GM13976 (cell line): ENCODE data around the gene NOS1AP.
A peak's percentile ranks its signal among the peaks of the same experiment; 100 is the strongest.
"Not testable (repeated sequence)": the region's sequence is repeated elsewhere in the genome, so short reads cannot be mapped to it uniquely, and the experiment has no call there.

Source experiments
- DNase-seq: peaks from one replicate; pipeline ENCODE4 v3.0.0; 2012; ENCODE audit warnings: low spot score
- CTCF ChIP-seq: IDR thresholded peaks from 2 replicates; pipeline ENCODE4 v1.5.1; 2012; ENCODE audit warnings: borderline replicate concordance, mild to moderate bottlenecking; ENCODE audit not compliant: insufficient read depth; ENCODE audit errors: extremely low read depth, missing control alignments, control extremely low read depth
- in situ Hi-C: fragments of 300-500 bp; cut with MboI; formaldehyde crosslinking; loops from one replicate; pipeline ENCODE4 v1.12.0; 2022; ENCODE audit warnings: low sequenced_read_pairs, mixed read lengths, inconsistent platforms; ENCODE audit not compliant: unreplicated experiment

NOS1AP gene

DNA sequence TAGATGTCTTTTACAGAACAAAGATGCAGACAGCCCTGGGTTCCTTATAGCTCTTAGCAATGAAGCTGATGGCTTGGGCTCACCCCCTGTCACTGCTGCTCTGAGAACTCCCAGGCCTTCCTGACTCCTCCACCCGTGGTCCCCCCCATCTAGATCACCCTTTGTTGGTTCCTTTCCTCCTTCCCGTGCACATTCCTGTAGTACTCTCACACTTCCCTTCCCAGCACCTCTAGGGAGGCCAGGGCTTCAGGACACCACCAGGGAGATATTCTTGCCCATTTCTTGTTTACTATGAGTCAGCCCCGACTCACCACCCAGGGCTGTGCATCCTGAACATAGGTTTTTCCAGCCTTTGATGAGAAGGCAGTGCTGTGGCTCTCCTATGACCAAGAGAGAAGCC is 14.4 kb upstream of the NOS1AP start:
- TF ChIP-seq CTCF, result no peak
- in situ Hi-C loops, result loop anchor here (10.0 kb wide), 1 partner anchor 220 kb away; no protein-coding TSS in a partner anchor
- no peak for DNase-seq

- DNase-seq, result peak; percentile 59
- TF ChIP-seq CTCF, result peak; percentile 71
- in situ Hi-C loops, result loop anchor here (10.0 kb wide), 1 partner anchor 219 kb away; no protein-coding TSS in a partner anchor
Measured at GRCh38 chr1:162056043-162056442, 13.4 kb upstream of the NOS1AP start.

DNA sequence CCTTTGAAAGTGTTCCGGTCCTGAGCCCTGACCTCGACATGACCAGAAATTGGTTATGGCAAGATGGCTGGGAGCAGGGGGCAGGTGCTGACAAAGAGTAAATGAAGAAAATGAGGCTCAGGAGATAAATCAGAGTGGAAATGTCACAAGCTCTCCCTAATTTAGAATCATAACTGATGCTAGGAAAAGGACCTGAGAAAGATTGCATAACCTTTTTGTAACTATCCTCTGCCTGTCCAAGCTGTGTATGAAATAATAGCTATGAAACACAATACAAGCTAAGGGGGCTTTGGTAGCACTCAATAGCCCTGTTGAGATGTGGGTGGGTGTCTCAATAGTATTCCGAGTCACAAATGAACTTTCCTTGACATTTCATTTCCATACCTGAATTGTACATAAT is 12.9 kb upstream of the NOS1AP start:
- no peak for TF ChIP-seq CTCF
- in situ Hi-C loops, result loop anchor here (10.0 kb wide), 1 partner anchor 218 kb away; no protein-coding TSS in a partner anchor
- DNase-seq, result no peak

DNA sequence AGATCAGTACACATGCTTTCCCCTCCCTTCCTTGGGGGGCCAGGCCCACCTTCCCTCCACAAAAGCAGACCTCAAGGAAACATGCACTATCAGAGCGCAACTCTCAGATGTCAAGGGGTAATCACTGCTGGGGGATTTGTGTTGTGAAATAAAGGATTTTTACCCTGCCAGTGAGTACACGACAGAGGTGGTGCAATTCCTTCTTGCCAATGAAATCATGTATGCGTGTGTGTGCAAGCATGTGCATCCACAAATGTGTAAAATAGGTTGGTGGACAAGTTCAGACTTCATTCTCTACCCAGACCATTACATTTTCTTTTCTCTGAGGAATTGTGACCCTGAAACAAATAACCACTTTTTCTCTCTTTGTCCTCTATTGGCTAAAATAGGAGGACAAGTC is 9.8 kb upstream of the NOS1AP start:
- DNase-seq, result no peak
- in situ Hi-C loops, result loop anchor here (10.0 kb wide), 1 partner anchor 215 kb away; no protein-coding TSS in a partner anchor
- TF ChIP-seq CTCF, result no peak

DNA sequence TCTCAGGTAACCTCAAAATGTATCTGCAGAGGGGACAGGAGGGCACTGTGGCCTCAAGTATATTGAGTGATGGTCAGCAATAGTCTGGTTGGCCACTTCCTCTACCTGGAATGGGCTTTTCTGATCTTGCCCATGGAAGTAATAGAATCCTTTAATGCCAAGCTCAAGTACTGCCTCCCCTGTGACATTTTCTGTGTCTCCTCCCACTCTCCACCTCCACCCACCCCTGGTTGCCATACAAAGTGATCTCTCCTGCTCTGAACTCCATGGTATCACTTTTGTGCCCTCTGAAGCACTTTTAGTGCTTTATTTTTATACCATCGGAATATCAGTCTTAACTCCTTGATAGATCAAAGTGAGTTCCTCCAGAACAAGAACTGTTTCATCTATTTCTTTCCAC is 9.2 kb upstream of the NOS1AP start:
- in situ Hi-C loops, result no loop called here
- TF ChIP-seq CTCF, result no peak
- no peak for DNase-seq

- DNase-seq, result no peak
- TF ChIP-seq CTCF, result no peak
- in situ Hi-C loops, result no loop called here
Measured at GRCh38 chr1:162062542-162063015, 6.9 kb upstream of the NOS1AP start.

DNA sequence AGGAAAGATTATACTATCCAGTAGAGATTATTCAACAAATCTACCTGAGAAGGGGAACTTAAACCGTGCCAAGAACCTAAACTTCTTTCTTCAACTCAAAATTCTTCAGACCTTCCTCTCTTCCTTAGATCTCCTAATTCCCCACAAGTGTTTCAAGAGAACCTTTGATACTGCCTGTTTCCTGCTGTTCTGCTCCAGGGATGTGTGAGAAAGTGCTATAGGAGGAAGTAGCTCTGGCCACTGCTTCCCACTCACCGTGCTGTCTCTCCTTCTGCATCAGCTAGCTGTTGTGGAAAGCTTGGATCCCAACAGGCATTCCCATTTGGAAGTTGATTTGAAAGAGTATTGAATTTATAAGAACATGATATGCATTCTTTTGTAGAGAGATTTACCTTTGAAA is 4.5 kb upstream of the NOS1AP start:
- in situ Hi-C loops, result no loop called here
- no peak for TF ChIP-seq CTCF
- DNase-seq, result no peak

DNA sequence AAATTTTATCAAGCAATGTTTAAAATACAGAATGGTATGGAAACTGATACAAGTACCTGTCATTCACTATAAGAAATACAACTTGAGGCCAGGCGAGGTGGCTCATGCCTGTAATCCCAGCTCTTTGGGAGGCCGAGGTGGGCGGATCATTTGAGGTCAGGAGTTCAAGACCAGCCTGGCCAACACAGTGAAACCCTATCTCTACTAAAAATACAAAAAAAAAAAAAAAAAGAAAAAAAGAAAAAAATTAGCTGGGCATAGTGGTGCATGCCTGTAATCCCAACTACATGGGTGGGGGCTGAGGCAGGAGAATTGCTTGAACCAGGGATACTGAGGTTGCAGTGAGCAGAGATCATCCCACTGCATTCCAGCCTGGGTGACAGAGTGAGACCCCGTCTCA is 2.7 kb upstream of the NOS1AP start:
- DNase-seq, in situ Hi-C loops: not testable (repeated sequence)
